Airway epithelial cell (primary cell): ENCODE data around the gene TULP4. TPM values are rescaled to one million over a fixed set of nuclear protein-coding genes. Genes with fewer than 3 reads are reported as not detected.

Source experiments
- total RNA-seq: library from RNA; depleted of rRNA; stranded (reverse); fragments of >200 nt; gene quantifications from 2 replicates; pipeline ENCODE4 v1.2.3, GENCODE V29; 2015

TULP4 gene, protein sequence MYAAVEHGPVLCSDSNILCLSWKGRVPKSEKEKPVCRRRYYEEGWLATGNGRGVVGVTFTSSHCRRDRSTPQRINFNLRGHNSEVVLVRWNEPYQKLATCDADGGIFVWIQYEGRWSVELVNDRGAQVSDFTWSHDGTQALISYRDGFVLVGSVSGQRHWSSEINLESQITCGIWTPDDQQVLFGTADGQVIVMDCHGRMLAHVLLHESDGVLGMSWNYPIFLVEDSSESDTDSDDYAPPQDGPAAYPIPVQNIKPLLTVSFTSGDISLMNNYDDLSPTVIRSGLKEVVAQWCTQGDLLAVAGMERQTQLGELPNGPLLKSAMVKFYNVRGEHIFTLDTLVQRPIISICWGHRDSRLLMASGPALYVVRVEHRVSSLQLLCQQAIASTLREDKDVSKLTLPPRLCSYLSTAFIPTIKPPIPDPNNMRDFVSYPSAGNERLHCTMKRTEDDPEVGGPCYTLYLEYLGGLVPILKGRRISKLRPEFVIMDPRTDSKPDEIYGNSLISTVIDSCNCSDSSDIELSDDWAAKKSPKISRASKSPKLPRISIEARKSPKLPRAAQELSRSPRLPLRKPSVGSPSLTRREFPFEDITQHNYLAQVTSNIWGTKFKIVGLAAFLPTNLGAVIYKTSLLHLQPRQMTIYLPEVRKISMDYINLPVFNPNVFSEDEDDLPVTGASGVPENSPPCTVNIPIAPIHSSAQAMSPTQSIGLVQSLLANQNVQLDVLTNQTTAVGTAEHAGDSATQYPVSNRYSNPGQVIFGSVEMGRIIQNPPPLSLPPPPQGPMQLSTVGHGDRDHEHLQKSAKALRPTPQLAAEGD (N-terminal part only)
- 29.8 and 42.2 TPM in 2 replicates for total RNA-seq

GRCh38 chr6:158312165-158312564 is at the start of gene TULP4:
TSS of gene TULP4 (plus strand) at chr6:158312465. CDS start at chr6:158314017, 1,552 bp downstream.

DNA sequence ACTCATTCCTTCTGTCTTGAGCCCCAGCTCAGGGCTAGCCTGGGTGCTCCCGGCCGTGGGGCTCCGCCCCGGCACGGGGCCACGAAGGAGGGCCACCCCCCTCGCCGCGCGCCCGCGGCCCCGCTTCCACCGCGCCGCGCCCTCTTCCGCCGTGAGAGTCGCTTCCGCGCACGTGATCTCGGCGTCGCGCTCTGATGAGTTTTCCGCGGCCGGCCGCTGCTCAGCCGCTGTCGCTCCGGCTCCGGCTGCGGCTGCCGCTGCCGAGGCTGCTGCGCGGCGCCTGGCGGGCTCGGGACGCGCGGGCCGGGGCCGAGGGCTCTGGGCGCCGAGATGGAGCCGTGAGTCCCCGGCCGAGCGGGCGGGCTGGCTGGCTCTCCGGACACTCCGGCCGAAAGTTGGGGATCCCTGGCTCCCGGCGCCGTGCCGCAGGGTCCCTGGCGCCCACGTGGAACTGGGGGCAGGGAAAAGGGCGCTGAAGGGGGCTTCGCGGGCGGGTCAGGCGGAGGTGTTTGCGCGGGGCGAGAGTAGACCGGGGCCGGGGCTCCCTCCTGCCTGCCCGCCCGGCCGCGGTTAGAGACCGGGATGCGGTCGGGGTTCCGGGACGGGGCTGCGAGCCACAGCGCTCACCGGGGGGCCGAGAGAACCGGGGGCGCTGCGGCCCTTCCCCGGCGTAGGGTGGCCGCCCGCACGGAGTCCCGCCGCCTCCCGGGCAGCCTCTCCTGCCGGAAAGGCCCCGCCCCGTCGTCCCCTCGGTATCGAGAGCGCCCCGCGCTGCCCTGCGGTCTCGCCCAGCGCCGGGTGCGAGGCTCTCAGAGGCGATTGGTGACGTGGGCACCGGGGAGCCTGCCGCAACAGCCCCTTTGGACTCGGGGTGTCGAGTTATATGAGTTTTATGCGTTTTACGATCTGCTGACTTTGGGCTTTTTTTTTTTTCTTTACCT is 247.9 kb downstream of the TULP4 start, which contains the start of gene TMEM181:
Gene TMEM181 (plus strand): TSS at position 197 of the 941 bp plus-strand sequence. CDS start 134 bp downstream, at position 331.

Other genes starting within 250 kb of the TULP4 start
- 4.1 and 6.8 TPM in 2 replicates for gene SERAC1, start 144.2 kb upstream of the TULP4 start, total RNA-seq
- 4.9 and 12.8 TPM in 2 replicates for gene GTF2H5, start 144.1 kb upstream of the TULP4 start, total RNA-seq
- gene TMEM181, start 247.6 kb downstream of the TULP4 start, total RNA-seq: 13.4 and 18.3 TPM in 2 replicates